Stimulated activated CD4-positive, alpha-beta T cell treated with anti-CD3 and anti-CD28 coated beads, TNF-alpha, amount 100 ng/mL, for 4 hours (primary cell): ENCODE results near the gene TRAPPC3L.

ENCODE experiments used
- DNase-seq, 3 experiments: peaks; one replicate each; pipeline ENCODE4 v3.0.0-alpha.2; 2020; ENCODE audit warnings: low read depth in 3 of 3

Gene TRAPPC3L

DNA sequence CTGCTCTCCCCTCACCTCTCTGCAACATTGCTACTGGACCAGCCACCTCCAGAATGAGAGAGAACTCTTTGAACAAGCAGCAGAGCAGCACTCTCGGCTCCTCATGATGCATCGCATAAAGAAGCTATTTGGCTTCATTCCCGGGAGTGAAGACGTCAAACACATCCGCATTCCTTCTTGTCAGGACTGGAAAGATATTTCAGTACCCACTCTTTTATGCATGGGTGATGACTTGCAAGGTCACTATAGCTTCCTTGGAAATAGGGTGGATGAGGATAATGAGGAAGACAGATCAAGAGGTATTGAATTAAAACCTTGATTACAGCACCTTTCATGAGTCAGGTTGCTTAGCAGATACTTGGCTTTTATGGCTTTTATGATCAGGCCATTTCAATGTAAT lies 12.4 kb upstream of the TRAPPC3L start:
- no peak for DNase-seq

DNA sequence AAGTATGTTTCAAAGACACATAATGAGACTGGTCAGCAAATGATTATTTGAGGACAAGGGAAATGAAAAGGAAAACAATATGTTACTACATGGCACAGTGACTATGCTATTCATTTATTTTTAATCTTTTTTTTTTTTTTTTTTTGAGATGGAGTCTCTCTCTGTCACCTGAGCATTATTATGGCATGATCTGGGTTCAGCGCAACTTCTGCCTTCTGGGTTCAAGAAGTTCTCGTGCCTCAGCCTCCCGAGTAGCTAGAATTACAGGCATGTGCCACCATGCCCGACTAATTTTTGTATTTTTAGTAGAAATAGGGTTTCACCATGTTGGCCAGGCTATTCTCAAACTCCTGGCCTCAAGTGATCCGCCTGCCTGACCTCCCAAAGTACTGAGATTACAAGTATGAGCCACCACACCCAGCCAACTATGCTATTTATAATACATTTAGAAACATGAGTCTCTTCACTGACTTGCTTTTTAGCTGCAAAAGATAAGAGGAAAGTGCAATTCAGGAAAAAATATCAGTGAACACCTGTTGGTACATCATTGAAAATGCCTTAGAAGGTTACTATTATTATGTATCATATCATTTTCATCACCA lies 11.4 kb upstream of the TRAPPC3L start:
- DNase-seq: no peak

GRCh38 chr6:116556065-116556464 lies 10.6 kb upstream of the TRAPPC3L start:
- DNase-seq: no peak

DNA sequence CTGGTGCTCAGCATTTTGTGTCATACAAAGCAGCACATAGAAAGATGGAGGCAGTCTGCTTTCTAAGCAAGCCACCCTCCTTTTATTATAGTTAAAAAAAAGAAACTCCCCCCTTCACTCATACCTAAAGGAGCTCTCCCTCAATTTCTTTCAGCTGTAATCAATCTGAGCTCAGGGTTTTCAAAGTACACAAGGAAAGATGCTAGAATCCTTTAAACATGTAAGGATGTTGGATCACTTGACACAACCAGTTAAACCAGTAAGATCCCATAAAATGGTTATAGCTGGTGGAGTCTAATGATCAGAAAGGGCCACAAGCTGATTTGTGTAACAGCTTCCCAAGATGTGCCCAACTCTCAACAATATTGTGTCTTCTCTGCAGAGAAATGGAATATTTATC lies 8.0 kb upstream of the TRAPPC3L start, which contains the start of gene CALHM4:
Gene CALHM4, plus strand, starts transcription at position 301 of the 400 bp plus-strand sequence. Its CDS starts 43 bp downstream, at position 344.
- no peak for DNase-seq

DNA sequence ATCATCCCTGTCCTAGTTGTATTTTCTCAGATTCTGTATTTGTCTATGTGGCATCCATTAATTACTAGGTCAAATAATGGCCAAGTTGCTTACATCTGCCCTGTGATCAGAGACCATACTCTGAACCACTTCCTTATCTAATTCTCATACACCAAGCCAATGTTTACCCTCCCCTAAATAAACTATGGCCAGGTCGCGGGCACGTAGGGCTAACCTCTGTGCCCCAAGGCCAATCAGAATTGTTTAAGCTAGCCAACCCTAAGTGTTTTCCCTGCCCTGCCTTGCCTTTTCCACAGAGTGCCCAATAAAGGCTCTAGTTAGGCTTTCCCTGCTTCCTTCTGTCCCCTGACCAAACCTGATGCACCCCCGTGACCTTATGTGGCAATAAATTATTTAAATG lies 5.3 kb upstream of the TRAPPC3L start:
- no peak for DNase-seq

DNA sequence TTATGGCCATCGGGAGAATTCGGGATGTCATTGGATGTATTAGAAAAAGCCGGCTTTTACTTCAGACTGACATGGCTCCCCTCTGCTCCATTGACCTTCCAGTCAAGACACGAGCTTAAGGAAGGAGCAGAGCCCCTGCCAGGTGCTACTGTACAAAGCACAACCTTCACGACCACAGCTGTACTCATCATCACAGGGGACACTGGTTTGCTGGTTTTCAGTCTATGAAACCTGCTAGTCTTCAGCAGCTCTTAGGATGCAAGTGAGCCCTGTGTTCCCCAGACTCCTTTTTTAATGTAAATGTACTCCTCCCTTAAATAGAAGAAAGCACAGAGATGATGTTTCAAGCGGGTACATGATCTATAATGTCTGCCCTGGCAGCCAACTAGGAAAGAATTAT lies 1.9 kb upstream of the TRAPPC3L start:
- no peak for DNase-seq

GRCh38 chr6:116543149-116543548 lies 2.3 kb downstream of the TRAPPC3L start:
- DNase-seq: no peak

- no peak for DNase-seq
Observed at GRCh38 chr6:116542426-116542825, 3.1 kb downstream of the TRAPPC3L start.

DNA sequence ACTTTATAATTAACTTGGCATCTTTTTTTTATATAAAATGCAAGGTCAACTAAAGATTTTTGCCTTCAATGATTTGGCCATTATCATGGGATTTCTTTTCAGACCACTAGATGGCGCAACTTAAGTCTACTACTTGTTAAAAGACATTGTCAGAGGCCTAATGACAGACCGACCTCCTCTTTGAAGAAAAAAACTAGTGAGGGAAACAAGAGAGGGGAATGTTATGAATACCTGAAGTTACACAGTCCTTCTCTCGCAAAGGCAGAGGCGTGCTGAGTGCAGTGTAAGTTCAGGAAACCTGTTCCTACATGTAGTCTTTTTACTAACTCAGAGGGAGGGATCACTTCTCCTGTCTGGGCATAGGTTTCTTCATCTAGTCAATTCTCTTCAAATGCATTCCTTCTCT lies 9.3 kb downstream of the TRAPPC3L start:
- DNase-seq: no peak

DNA sequence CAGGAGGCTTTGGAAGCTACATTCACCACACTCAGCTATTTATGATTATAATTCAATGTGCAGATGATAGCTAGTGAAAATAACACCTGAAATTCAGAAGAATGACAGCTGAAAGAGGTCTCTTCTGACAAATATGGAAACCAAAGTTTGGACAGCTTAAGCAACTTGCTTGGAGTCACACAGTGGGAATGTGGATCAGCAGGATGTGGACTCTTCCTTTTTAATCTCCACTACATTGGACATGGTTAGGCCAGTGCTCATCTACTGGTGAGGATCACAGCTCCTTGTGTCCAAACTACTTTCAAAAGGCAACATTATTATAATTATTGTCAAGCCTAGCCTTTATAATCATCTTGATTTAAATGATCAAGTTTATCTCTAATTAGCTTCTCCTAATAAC lies 10.4 kb downstream of the TRAPPC3L start:
- DNase-seq: no peak

DNA sequence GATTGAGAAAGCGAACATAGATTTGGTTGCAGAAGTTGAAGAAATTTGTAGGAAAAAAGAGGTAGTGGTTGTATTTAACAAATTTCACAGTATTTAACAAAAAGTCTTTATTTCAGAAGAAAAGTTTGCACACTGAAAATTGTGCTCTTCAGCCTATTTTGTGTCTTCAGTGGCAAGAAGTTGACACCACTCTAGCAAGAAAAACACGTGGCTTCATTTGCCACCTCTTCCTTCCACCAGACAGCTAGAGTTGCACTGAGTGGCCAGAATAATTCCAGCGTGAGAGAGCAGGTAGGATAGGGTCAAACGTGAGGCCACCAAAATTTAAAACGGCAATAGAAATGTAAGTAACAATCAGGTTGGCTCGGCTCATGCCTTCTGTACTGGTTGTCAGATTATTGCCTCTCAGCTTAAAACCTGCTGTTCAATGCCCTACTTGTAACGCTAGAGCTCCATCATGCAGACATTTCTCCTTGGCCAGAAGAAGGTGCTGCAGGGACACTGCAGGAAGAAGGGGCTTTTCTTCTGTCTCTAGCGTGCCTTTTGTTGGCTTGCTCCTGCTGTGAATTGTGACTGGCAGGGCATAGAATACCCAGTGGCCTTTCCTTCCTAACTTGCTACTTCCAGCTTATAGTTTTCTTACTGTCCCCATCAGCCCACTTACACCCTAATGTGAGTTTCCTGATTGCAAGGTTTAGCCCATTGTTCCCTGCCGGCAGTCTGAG lies 12.1 kb downstream of the TRAPPC3L start:
- DNase-seq: no peak

GRCh38 chr6:116531675-116532570 lies 13.6 kb downstream of the TRAPPC3L start:
- peak; percentile 13 to 27 (median 15) for DNase-seq

- DNase-seq: no peak
Observed at GRCh38 chr6:116530436-116530835, 15.0 kb downstream of the TRAPPC3L start.

DNA sequence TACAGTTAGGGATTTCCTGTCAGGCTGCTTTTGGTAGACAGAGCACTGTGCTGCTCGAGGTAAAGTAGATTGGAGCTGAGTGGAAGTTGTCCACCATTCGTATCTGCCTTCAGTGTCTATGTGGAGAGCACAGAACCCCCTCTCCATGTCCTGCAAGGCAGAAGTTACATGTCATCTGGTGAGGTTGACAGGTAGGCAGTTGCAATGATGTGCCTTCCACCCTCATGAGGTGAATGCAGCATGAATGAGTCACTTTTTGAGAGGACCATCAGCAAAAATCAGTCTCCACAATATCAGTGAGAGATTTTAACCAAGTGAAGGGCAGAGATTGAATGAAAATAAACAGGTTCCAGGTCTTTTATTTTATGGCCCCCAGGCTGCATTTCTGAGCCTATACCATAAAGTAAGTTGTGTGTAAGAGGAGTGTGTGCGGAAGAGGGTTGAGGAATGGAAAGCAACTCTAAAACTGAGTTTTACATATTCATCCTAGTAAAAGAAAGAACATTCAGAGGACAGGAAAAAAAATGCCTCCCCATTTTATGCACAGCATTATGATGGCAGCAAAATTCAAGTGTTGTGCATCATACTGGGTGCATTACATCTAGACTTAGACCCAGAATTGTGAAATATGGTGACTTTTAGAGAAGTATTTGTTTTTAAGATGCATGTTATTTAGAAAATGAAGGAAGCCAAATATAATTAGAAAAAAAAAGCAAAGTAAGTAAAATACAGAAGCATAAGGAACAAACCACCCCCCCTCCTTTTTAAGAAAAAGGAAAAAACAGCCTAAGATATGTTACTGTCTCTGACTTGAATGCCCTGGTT lies 15.8 kb downstream of the TRAPPC3L start:
- no peak for DNase-seq

GRCh38 chr6:116528780-116529179 lies 16.7 kb downstream of the TRAPPC3L start:
- no peak for DNase-seq

GRCh38 chr6:116528133-116528532 lies 17.4 kb downstream of the TRAPPC3L start:
- no peak for DNase-seq

GRCh38 chr6:116524236-116524635 lies 21.2 kb downstream of the TRAPPC3L start:
- no peak for DNase-seq

DNA sequence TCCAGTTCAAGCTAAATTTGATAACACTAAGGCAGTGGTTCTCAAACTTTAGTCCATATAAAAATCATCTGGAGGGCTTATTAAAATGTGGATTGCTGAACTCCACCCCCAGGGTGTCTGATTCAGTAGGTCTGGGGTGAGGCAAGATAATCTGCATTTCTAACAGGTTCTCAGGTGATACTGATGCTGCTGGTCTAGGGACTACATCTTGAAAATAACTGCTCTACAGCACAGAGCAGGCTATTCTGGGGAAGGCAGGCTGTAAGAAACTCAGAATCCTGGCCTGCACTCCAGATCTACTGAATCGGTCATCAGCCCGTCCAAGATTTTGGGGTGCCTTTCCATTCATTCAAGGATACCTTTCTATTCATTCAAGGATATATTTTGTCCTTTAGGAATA lies 22.6 kb downstream of the TRAPPC3L start:
- DNase-seq: no peak

- no peak for DNase-seq
Observed at GRCh38 chr6:116518621-116519368, 26.7 kb downstream of the TRAPPC3L start.

DNA sequence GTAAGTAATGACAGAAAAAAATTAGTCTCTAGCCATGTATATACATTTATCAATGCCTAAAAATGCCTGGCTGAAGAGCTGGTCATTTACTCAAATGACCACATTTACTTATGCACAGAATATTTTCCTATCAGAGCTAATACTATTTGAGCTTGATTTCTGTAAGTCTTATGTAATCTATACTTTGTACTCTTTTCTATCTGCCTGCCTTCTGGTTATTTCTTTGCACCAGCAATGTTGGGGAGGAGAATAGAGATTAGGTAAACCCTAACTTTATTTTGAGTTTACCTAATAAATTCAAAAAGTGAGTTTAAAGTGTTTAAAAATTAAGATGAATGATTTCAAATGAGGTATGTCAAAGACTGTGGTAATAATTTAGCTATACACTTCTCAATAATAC lies 30.3 kb downstream of the TRAPPC3L start:
- DNase-seq: no peak

- no peak for DNase-seq
Observed at GRCh38 chr6:116514111-116514510, 31.4 kb downstream of the TRAPPC3L start.
